A549 (cell line): ENCODE results near the gene CHRD. TPM values are rescaled to one million over a fixed set of nuclear protein-coding genes. Genes with fewer than 3 reads are reported as not detected.

Experiments
- ATAC-seq, 2 experiments: fragments of 200-7000 bp in 1 of 2; fragments of >200 bp in 1 of 2; cut with Nextera tagmentation in 1 of 2; cut with Tn5 transposase in 1 of 2; 3 replicates each; pipeline versions ENCODE4 v1.8.0 to v1.9.1; 2018 to 2020; ENCODE audit warnings: mild to moderate bottlenecking in 1 of 2, moderate library complexity in 1 of 2
- CTCF ChIA-PET: fragments of 300-600 bp; sonication (Branson Sonifier 250); formaldehyde crosslinking; extraction: SDS; loops from one replicate; lab custom pipeline; 2021; ENCODE audit warnings: antibody characterized with exemption, inconsistent platforms; lab: Yijun Ruan, JAX
- POLR2A ChIA-PET: fragments of 350-600 bp; formaldehyde crosslinking; extraction: SDS; loops from one replicate; lab custom pipeline; 2021; ENCODE audit warnings: antibody characterized with exemption, inconsistent platforms; lab: Yijun Ruan, JAX
- DNase-seq, 2 experiments: peaks; one replicate each; pipeline versions ENCODE4 v3.0.0 to v3.0.0-alpha.2; 2011 to 2016; ENCODE audit warnings: low read depth in 1 of 2, low spot score in 1 of 2
- FAIRE-seq: peaks from 2 replicates; lab custom pipeline; 2011; peaks lifted over from hg19 to GRCh38; lab: Jason Lieb, UNC
- H3K27ac ChIP-seq, 2 experiments: fragments of >200 bp; sonication (Bioruptor Twin); formaldehyde crosslinking; 3 replicates each; pipeline ENCODE4 v1.5.1; 2016 to 2017
- H3K4me1 ChIP-seq: fragments of >200 bp; sonication (Bioruptor Twin); formaldehyde crosslinking; 3 replicates; pipeline ENCODE4 v1.6.1; 2016
- H3K4me2 ChIP-seq: fragments of >200 bp; sonication (Bioruptor Twin); formaldehyde crosslinking; 3 replicates; pipeline ENCODE4 v1.6.1; 2016
- H3K4me3 ChIP-seq: fragments of >200 bp; sonication (Bioruptor Twin); formaldehyde crosslinking; 3 replicates; pipeline ENCODE4 v1.5.1; 2016
- H3K9me3 ChIP-seq: fragments of >200 bp; sonication (Bioruptor Twin); formaldehyde crosslinking; 3 replicates; pipeline ENCODE4 v1.6.1; 2016
- BCL3 ChIP-seq: fragments of >200 bp; sonication (Bioruptor Twin); formaldehyde crosslinking; IDR thresholded peaks from 3 replicates; pipeline ENCODE4 v1.6.1; 2016
- CEBPB ChIP-seq, 2 experiments: fragments of >200 bp in 1 of 2; sonication (Bioruptor Twin) in 1 of 2; formaldehyde crosslinking in 1 of 2; IDR thresholded peaks; 2 replicates each; pipeline ENCODE4 v1.6.1; 2012 to 2016
- CHD4 ChIP-seq: fragments of 200-600 bp; sonication (generic); IDR thresholded peaks from 2 replicates; pipeline ENCODE4 v1.6.1; 2016; ENCODE audit warnings: antibody characterized with exemption, mild to moderate bottlenecking, borderline replicate concordance
- CTCF ChIP-seq: fragments of >200 bp; sonication (Bioruptor Twin); formaldehyde crosslinking; IDR thresholded peaks from 3 replicates; pipeline ENCODE4 v1.5.1; 2016
- EP300 ChIP-seq, 2 experiments: fragments of >200 bp; sonication (Bioruptor Twin); formaldehyde crosslinking; IDR thresholded peaks; 2 replicates in 1 of 2; 3 replicates in 1 of 2; pipeline ENCODE4 v1.6.1; 2016 to 2017
- ESRRA ChIP-seq: fragments of 150-350 bp; IDR thresholded peaks from 2 replicates; pipeline ENCODE4 v1.6.1; 2014; ENCODE audit warnings: mild to moderate bottlenecking, low read length, borderline replicate concordance
- HES2 ChIP-seq: fragments of >200 bp; sonication (Bioruptor Twin); formaldehyde crosslinking; IDR thresholded peaks from 2 replicates; pipeline ENCODE4 v1.6.1; 2016
- HEYL ChIP-seq: fragments of 250-450 bp; sonication (Bioruptor Pico); IDR thresholded peaks from 2 replicates; pipeline ENCODE4 v1.8.0; 2021; ENCODE audit warnings: mild to moderate bottlenecking, moderate library complexity
- HMGXB4 ChIP-seq: fragments of 250-450 bp; sonication (Bioruptor Pico); IDR thresholded peaks from 2 replicates; pipeline ENCODE4 v1.5.0; 2021; ENCODE audit warnings: mild to moderate bottlenecking, moderate library complexity, borderline replicate concordance
- JUNB ChIP-seq: fragments of >200 bp; sonication (Bioruptor Twin); formaldehyde crosslinking; IDR thresholded peaks from 2 replicates; pipeline ENCODE4 v1.6.1; 2016
- KDM1A ChIP-seq: fragments of 200-600 bp; sonication (generic); IDR thresholded peaks from 2 replicates; pipeline ENCODE4 v1.6.1; 2016; ENCODE audit warnings: low read depth, mild to moderate bottlenecking
- KDM5A ChIP-seq: fragments of 200-600 bp; sonication (generic); IDR thresholded peaks from 2 replicates; pipeline ENCODE4 v1.6.1; 2016; ENCODE audit warnings: antibody characterized with exemption, mild to moderate bottlenecking
- MAX ChIP-seq: IDR thresholded peaks from 2 replicates; pipeline ENCODE4 v1.6.1; 2012
- MAZ ChIP-seq: fragments of 150-350 bp; IDR thresholded peaks from 2 replicates; pipeline ENCODE4 v1.6.1; 2014; ENCODE audit warnings: antibody characterized with exemption, low read depth, low read length, borderline replicate concordance
- NFE2L2 ChIP-seq: fragments of 150-350 bp; conservative IDR thresholded peaks from 2 replicates; pipeline ENCODE4 v1.6.1; 2014; ENCODE audit warnings: low read length
- NPAS2 ChIP-seq: fragments of 250-450 bp; sonication (Bioruptor Pico); IDR thresholded peaks from 2 replicates; pipeline ENCODE4 v1.8.0; 2022; ENCODE audit warnings: mild to moderate bottlenecking, moderate library complexity, borderline replicate concordance
- POLR2AphosphoS2 ChIP-seq: conservative IDR thresholded peaks from 2 replicates; pipeline ENCODE4 v1.6.1; 2012; ENCODE audit warnings: low read length, improper control_type of control experiment, inconsistent platforms
- RARB ChIP-seq: fragments of 250-450 bp; sonication (Bioruptor Pico); IDR thresholded peaks from 2 replicates; pipeline ENCODE4 v1.8.0; 2021; ENCODE audit warnings: mild to moderate bottlenecking, moderate library complexity
- RCOR1 ChIP-seq: fragments of 150-350 bp; IDR thresholded peaks from 2 replicates; pipeline ENCODE4 v1.6.1; 2014; ENCODE audit warnings: antibody characterized with exemption, low read length, low read depth
- REST ChIP-seq: fragments of 200-600 bp; sonication (generic); IDR thresholded peaks from 2 replicates; pipeline ENCODE4 v1.6.1; 2016; ENCODE audit warnings: antibody characterized with exemption, mild to moderate bottlenecking, moderate library complexity
- RFX5 ChIP-seq: fragments of 450-650 bp; IDR thresholded peaks from 2 replicates; pipeline ENCODE4 v1.7.1; 2014; ENCODE audit warnings: antibody characterized with exemption, mild to moderate bottlenecking, moderate library complexity
- SMC3 ChIP-seq: fragments of >200 bp; sonication (Bioruptor Twin); formaldehyde crosslinking; IDR thresholded peaks from 3 replicates; pipeline ENCODE4 v1.6.1; 2018; ENCODE audit warnings: inconsistent platforms
- TFCP2L1 ChIP-seq: fragments of 250-450 bp; sonication (Bioruptor Pico); IDR thresholded peaks from 2 replicates; pipeline ENCODE4 v1.5.0; 2021; ENCODE audit warnings: mild to moderate bottlenecking
- TP53 ChIP-seq: fragments of 250-450 bp; sonication (Bioruptor Pico); IDR thresholded peaks from 2 replicates; pipeline ENCODE4 v1.5.0; 2021; ENCODE audit warnings: mild to moderate bottlenecking, moderate library complexity
- ZSCAN20 ChIP-seq: fragments of 250-450 bp; sonication (Bioruptor Pico); IDR thresholded peaks from 2 replicates; pipeline ENCODE4 v1.8.0; 2022; ENCODE audit warnings: mild to moderate bottlenecking, moderate library complexity
- WGBS: methylation state at CpG from one replicate; pipeline ENCODE4 v1.1.6; 2017; ENCODE audit errors: missing lambda C conversion rate; 5-methylcytosine and 5-hydroxymethylcytosine counted together
- polyA plus RNA-seq, 4 experiments: library from polyadenylated mRNA; depleted of rRNA in 3 of 4; stranded (reverse); fragments of >200 nt; fragmentation: RNase III in 1 of 4; extraction: RNeasy Plus Mini Kit Qiagen cat#74134 plus additional on column Dnase treatment in 1 of 4; gene quantifications; 2 replicates in 3 of 4; 3 replicates in 1 of 4; pipeline ENCODE4 v1.2.3, GENCODE V29; 2011 to 2017

CHRD gene
- polyA plus RNA-seq, 2 of the 4 experiments (the other 2 are of a cell fraction) = 0.13 to 0.19 TPM

- TF ChIP-seq HMGXB4 (CRISPR knock-in tag) (no peak), TP53 (no peak), ESRRA (no peak), CHD4 (no peak), SMC3 (no peak), ZSCAN20 (CRISPR knock-in tag) (no peak), RARB (CRISPR knock-in tag) (no peak), MAX (no peak), NFE2L2 (no peak), EP300 (IDR thresholded peaks at IDR 0.05) (no peak)
These were observed 37.9 kb upstream of the CHRD start (continued) for GRCh38 chr3:184341925-184342324.

- Histone ChIP-seq H3K4me2 (no peak overlapping the region), H3K9me3 (no peaks in the 10 kb centered on the region), H3K27ac (no peak overlapping the region), H3K4me1 (peaks cover 8% of the 10 kb centered on the region; the same call in 2 of the 3 replicates), H3K4me3 (no peak overlapping the region)
- no peak for DNase-seq
- 81% methylated on average over 5 of the region's 5 CpGs for WGBS
- ATAC-seq = no peak
- ChIA-PET CTCF (interaction anchor here (2.2 to 2.8 kb wide), 2 partner anchors 10 to 11 kb away, joined by 9 to 23 read pairs; no protein-coding TSS in a partner anchor), POLR2A (interaction anchor here (1.3 kb wide), 1 partner anchor 19 kb away, joined by 4 read pairs; the partner anchor contains the start of gene POLR2H)
- no peak for FAIRE-seq
- TF ChIP-seq REST (no peak), KDM5A (no peak), TP53 (no peak), RFX5 (no peak)
- TF ChIP-seq, all 56 proteins: peak for 0
These were observed 36.5 kb upstream of the CHRD start for GRCh38 chr3:184343200-184343876.

- FAIRE-seq = no peak
- WGBS = 90% methylated on average over 7 of the region's 24 CpGs
- ChIA-PET POLR2A (interaction anchor here (1.0 kb wide), 1 partner anchor 17 kb away, joined by 3 read pairs; the partner anchor contains the start of genes CLCN2 and POLR2H), CTCF (interaction anchor here (0.6 to 2.8 kb wide), 5 partner anchors 9 to 436 kb away, joined by 3 to 23 read pairs (median 4); no protein-coding TSS in a partner anchor)
- DNase-seq = no peak
- Histone ChIP-seq H3K9me3 (no peaks in the 10 kb centered on the region), H3K27ac (no peak overlapping the region), H3K4me3 (no peak overlapping the region), H3K4me1 (peaks cover 8% of the 10 kb centered on the region; the same call in 2 of the 3 replicates), H3K4me2 (no peak overlapping the region)
- peak; percentile 9 to 10; a peak in 1 of 6 replicates for ATAC-seq
- TF ChIP-seq KDM1A (no peak), CTCF (no peak), RCOR1 (no peak), HES2 (no peak), CEBPB (IDR thresholded peaks at IDR 0.05) (no peak), POLR2AphosphoS2 (no peak), MAZ (no peak), JUNB (no peak), BCL3 (no peak), NPAS2 (no peak), HEYL (CRISPR knock-in tag) (no peak), TFCP2L1 (CRISPR knock-in tag) (no peak)
These were observed 35.1 kb upstream of the CHRD start for GRCh38 chr3:184344579-184345316.
